ENCODE data around the gene COL3A1.

COL3A1 gene

DNA sequence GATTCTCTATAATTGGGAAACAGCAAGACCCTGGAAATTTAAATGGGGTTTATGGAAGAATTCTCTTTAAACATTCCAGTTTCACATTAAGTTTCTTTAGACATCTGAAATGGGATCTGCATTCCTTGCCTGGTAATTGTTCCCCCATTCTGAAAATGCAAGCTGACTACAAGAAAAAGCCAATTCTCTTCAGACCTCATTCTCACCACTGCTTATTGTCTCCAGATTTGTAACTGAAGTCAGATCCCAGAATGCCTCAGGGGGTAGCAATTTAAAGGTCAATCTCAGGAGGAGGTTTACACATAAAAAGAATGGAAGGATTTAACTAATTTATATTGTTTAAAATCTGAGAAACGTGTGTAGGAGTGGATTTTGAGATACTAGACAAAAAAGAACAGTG lies 41.2 kb downstream of the COL3A1 start:
- DNase-seq (ENCODE audit: low read depth): no peak

DNA sequence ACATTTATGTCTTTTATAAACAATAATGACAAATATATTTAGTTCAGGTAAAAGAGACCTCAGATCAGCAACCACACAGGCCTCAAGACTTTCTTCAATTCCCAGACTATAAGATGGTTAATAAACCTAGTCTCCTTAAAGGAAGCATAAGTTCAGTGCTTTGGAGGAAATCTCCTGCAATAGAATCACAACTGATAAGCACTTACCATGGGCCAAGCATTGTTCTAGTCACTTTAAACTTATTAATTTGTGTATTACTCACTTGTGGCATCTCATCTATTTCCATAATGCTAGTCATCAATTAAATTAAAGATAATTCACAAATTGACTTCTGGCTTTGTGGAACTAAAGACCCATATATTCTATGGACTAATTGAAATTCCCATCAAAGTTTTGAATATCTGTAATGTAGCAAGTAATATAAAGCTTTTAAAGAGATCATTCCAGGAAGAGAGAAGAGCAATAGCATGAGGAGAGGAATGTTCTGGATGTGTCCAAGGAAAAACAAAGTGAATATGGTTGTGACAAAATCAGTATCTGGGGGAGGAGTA lies 42.2 kb downstream of the COL3A1 start:
- no peak for DNase-seq (ENCODE audit: low read depth)

DNA sequence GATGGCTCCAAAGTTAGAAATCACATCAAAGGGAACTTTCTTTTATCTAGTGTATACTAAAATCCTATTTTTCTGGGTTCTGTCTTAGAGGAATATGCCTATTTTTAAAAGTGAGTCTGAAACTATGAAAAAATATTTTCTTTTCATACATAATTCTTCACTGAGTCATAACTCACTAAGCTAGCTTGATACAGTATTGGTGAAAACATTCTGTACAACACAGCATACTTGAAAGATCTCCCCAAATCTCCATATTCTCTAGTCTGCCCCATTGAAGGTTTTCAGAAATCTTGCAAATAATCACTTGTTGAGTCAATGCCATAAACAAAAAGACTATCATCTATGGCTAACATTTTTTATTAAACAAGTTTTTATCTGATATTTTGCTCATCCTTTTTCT lies 44.5 kb downstream of the COL3A1 start:
- DNase-seq (ENCODE audit: low read depth): no peak

DNA sequence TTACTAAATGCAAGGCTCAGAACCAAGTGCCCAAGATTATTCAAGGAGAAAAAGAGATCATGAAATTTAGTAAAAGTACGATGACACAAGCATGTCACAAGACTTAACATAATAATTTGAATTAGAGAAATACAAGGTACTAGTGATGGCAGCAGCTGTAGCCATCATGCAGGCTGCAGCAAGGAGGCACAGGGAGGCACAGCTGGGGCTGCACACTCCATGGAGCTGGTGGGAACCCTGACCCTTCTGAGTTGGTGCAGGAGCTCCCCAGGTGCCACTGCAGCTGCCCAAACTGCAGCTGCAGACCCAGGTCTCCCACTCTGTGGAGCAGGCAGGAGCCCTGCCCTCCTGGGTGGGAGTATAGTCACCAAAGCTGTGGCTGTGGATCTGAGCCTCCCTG lies 46.0 kb downstream of the COL3A1 start:
- DNase-seq (ENCODE audit: low read depth): no peak

DNA sequence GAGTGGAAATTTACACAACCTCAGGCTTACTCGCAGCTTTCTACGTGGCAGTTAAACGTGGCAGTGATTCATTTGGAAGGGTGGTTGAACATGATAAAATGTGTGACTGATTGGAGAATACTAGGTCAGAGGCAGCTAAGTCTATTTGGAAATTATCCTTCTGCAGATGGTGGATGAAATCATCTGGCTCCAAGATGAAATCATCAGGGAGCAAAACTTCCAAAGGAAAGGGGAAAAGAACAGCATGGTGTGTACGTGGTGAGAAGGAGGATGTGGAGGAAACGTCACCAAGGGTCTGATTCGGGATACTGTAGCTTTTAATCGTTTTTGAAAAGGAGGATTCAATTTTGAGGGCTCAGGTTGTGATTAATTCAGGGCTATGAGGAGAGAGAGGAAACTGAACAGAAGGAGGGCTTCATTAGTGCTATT lies 47.9 kb downstream of the COL3A1 start:
- peak; percentile 70 for DNase-seq (ENCODE audit: low read depth)

DNA sequence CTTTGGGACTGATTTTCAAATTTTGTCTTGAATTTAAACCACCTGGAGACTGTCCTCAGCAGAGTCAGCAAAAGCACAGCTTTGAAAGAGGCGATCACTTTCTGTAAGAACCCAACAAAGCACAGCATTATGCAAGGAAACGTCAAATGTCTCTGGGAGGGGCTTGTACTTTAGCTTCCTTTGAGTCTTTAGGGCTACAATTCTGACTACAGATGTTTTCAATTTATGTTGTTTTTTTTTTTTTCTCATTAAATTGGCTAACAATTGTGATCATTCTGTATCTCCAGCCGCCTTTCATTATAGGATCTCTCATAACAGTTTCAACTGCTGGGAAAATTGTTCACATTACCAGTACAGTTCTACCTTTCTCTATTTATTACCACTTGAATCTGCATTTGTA lies 48.3 kb downstream of the COL3A1 start:
- DNase-seq (ENCODE audit: low read depth): no peak

DNA sequence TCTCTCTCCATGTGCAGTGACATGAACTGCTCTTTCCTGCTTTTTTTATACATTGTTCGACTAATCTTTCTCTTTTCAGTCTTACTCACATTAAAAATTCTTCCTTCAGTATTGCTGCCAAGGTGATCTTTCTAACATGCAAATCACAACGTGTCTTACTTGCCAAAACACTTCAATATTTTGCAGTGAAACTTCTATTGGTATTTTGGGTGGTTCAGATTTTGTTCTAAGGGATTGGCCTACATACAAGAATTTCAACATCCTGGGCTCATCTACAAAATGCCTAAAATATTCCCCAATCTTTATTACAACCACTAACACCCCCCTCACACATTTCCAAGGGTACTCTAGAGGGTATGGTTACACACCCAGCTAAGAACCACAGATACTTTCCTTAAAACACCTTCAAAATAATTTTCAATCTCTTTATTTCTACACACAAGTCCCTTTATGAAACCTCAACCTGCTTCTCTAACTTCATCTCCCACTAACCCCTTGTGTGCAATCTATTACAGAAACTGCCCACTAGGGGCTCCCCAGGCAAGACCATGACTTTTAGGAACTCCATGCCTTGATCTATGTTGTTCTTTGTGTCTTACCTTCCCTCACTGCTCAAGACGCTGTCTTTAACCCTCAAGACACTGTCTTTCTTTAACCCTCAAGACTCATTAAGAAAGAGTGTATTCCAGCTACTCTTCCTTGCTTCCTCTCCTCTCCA lies 50.9 kb downstream of the COL3A1 start:
- no peak for DNase-seq (ENCODE audit: low read depth)

DNA sequence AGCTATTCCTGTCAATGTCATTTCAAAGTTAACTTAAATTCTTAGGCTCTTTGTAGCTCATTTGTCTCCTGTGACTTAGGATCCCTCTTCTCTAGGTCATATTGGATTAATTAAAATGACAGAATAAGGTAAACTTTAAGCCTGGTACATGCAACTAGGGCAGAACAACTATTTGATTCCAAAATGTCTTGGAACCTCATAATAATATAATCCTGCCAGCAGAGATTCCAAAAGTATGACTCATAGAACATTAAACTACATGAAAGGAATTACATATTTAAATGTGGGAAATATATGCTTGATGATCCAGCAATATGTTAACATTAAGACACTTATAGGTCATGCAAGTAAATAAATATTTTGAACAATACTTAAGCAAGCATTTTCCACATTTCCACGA lies 63.3 kb downstream of the COL3A1 start:
- no peak for DNase-seq (ENCODE audit: low read depth)

DNA sequence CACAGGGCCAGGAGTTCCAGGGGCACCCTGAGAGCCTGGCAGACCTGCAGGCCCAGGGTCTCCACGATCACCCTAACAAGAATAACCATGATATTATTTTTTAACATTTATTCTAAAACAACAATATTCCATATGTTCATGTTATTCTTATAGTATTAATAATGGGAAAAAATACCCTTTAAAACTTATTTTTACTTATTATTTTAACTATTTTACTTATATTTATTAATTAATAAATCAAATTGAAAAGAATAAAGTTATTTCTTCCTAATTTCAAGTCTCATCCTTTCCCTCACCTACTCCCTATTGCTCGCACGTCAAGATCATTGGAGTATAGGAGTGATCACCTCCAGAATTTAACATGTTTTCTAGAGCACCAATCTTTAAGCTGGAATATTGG lies 71.7 kb downstream of the COL3A1 start:
- no peak for DNase-seq (ENCODE audit: low read depth)

DNA sequence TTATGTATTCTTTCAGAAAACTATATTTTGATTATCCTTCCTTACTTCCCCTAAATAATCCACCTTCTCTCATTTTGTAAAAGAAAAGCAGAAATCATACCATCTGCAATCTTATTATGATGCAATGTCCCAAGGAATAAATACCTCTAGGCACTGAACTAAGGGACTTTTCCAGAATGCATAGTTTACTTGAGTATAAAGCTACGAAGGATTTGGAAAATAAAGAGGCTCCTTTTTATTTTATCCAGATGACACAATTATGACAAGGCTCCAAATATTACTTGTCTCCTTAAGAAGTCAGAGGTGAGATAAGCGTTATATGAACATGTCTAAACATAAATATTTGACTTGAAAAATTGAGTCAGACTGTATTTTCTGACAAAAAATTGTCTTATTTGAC lies 72.1 kb downstream of the COL3A1 start:
- DNase-seq (ENCODE audit: low read depth): no peak

DNA sequence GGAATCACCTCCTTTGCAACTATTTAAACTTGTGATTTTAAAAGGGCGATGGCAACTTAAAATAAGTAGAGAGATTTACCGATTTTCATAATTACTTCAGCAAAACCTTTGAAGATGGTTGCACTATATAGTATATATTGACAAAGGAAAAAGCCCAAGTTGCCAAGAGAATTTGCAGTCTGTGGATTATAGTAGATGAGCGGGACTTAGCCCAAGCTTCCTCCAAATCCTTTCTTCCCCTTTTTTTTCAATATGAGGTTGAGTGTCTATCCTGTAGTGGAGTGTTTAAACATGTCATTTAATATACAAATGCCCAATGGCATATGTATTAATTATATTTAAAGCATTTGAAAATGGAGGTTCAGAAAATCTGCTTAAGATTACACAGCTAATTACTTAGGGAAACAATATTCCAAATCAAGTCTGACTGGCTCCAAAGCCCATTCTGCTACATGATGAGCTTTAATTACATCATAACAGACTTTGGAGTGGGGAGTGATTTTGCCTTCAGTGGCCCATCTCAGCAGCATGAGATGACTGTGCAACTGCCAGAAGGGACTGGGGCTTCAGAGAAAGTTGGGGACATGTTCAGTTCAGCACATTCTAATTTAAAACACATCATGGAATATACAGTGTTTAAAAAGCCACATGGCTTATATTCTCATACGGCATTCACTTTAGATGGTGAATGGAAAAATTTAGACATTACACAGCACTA lies 73.2 kb downstream of the COL3A1 start:
- no peak for DNase-seq (ENCODE audit: low read depth)

DNA sequence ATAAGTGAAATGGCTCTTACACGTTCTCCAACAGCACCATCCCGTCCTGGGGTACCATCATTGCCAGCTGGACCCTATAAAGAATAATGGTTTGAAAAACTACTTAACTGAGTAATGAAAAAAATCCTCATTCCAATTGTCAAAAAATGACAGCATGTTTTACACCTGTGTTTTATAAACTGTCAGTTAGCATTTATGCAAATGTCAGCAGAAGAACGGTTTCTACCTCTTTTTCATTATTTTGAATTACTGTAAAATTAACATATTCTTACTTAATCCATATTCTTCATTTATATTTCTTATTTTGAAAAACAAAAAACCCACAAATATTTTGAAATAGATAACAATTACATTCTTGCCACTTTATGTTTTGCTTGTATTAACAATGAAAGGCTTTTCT lies 74.0 kb downstream of the COL3A1 start:
- DNase-seq (ENCODE audit: low read depth): no peak

DNA sequence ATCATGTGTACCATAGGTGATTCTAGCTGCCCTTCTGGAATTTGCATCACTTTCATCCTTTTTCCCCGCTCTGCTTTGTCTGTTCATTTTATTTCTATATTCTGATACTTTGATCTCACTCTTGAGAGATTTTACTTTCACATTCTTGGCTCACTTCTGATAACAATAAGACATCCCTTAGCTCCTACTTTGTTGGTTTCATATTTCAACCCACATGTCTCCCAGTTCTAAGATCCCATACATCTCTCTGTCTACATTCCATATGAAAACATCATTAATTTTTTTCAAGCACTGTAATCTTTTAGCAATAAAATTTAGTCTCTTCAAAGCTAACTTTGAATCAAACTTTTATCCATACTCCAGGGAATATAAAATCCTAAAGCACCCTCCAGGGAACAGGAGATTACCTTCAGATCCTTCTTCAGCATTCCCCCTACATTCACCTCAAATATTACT lies 75.6 kb downstream of the COL3A1 start:
- DNase-seq (ENCODE audit: low read depth): peak; percentile 34

DNA sequence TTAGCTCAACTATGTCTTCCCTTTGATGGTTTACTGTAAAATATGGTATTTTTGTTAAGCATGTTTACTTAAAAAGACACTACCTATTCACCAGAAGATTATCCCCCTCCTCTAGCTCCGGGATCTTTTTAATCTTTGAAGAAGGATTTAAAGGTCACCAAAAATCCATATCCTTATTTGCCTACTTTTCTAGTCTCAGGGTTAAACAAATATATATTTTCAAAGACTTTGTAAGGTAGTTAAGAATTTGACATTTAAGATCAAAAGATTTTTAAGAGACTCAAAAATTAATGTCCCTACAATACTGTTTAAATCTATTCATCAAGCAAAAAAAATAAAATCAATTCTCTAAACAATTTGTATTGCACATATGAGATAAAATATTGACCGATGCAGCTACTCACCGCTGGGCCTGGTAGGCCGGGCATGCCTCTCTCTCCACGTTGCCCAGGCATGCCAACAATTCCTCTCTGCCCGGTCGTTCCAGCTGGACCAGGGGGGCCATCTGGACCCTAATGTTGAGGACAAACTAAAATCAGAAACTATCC lies 76.1 kb downstream of the COL3A1 start:
- DNase-seq (ENCODE audit: low read depth): no peak

DNA sequence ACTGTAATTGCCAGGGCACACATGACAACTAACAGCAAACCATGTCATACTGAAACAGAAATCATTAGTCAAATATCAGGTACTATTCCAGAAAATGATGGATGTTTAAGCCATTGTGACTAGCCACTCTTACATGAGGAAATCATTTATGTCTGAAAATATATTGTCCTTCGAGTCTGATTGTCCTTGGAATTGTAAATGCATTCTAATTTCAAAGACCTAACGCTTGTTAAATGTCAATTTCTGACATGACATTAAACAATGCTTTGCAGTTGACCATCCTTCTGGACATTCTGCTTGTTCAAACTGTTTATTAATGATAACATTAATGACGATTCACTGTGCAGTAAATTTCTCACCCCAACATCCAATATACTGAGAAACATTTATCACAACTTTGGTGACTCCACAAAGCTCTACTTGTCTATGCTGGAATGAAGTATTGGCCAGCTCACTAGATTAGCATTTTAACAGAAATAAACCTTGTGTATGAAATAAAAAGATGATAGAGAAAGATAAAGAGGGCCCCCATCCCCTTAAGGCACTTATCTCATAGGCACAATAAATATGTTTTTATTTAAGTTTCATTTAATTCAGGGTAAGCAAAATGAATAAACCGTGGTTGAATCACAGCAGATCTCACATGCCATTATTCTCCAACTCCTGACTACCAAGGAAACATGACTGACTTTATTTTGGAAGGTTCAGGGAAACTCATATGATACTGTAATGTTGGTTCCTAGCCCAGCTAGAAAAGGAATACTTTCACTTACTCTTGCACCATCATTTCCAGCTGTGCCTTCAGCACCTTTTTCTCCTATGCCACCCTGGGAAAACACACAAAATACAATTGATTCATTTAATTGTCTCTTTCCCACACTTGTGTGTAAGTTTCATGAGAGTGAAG lies 82.3 kb downstream of the COL3A1 start:
- no peak for DNase-seq (ENCODE audit: low read depth)

DNA sequence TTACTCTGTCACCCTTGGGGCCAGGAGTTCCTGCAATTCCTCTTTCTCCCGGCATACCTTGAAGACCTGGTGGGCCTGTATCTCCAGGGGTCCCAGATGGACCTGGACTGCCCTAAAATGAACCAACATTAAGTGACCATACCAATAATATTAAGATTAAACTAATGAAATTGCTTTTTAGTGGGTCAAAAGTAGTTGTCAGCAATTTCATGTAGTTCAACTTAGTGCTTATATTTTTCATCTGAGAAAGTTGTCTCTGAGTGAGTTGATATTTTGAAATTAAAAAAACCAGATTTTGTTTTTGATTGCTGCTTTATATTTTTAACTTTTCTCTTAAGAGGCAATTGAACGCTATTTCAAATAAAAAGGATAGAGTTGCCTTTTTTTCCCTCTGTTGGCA lies 83.1 kb downstream of the COL3A1 start:
- no peak for DNase-seq (ENCODE audit: low read depth)

DNA sequence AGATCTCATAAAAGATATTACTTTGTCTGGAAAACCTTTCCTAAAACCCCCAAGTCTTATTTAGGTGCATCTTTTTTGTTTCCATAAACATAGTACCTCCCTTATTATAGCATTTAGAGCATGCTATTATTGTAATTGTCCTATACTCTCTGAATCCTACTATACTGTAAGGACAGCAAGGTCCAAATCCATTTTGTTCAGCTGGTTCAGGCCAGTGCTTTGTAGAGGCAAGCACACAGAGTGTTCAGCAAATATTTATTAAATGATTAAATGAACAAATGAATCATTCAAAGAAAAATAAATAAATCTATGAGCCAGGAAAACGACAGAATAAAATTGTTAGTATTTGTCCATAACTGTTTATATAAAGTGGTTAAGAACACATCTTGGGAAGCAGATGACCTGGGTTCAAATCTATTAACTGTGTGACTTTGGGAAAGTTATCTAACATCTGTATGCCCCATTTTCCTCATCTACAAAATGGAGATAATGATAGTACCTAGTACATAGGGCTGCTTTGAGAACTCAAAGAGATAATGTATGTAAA lies 86.0 kb downstream of the COL3A1 start:
- no peak for DNase-seq (ENCODE audit: low read depth)
